Caki2 (cell line): ENCODE measurements around the gene SF1. TPM values are rescaled to one million over a fixed set of nuclear protein-coding genes. Genes with fewer than 3 reads are reported as not detected.

Experiments
- DNase-seq: peaks from one replicate; pipeline ENCODE4 v3.0.0-alpha.2; 2015; ENCODE audit warnings: low read depth
- in situ Hi-C: cut with HindIII; loops from 2 replicates; pipeline ENCODE4 v1.10.0; 2016; ENCODE audit warnings: low sequenced_read_pairs, low pct_unique_long_range_greater_than_20kb, mixed read lengths
- total RNA-seq: library from RNA; depleted of rRNA; stranded (reverse); fragments of >200 nt; shearing (Covaris generic); gene quantifications from 2 replicates; pipeline ENCODE4 v1.2.3, GENCODE V29; 2014; ENCODE audit warnings: low replicate concordance

The SF1 gene
- total RNA-seq, 1 experiment from 2014 or later = 95.5 TPM

GRCh38 chr11:64803158-64803845 lies 25.0 kb upstream of the SF1 start, which contains the start of gene MAP4K2:
Gene MAP4K2 (minus strand): TSS chr11:64803214. CDS start chr11:64803149, 65 bp downstream.
- in situ Hi-C loops = no loop called here
- DNase-seq = peak; percentile 70

DNA sequence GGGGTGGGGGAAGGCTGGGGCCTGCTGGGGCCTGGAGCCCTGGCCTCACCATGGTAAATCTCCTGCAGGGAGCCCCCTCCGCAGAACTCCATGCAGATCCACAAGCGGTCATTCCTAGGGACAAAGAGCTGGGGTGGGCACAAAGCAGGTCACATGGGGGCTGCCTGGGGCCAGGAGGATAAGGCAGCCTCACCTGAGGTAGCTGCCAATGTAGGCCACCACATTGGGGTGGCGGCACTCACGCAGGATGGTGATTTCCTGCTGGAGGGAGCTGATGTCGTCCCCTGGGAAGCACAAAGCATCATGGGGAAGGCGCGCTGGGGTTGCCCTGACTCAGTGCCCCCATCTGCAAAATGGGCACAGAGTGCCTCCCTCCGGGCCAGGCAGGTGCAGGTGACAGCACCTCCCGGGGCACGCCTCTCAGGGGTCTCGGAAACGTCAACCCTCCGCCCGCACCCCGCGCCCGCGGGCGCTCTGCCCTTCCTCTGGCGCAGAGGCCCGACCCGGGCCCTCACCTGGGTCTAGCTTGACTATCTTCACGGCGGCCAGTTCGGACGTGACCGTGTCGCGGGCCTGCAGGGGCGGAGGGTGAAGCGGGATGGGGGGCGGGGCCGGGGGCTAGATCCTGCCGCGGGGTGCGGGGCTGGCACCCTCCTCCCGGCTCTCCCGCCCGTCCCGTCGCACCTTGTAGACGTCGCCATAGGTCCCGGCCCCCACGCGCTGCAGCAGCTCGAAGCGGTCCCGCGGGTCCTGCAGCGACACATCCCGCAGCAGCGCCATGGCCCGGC lies 24.2 kb upstream of the SF1 start:
- in situ Hi-C loops = no loop called here
- no peak for DNase-seq

DNA sequence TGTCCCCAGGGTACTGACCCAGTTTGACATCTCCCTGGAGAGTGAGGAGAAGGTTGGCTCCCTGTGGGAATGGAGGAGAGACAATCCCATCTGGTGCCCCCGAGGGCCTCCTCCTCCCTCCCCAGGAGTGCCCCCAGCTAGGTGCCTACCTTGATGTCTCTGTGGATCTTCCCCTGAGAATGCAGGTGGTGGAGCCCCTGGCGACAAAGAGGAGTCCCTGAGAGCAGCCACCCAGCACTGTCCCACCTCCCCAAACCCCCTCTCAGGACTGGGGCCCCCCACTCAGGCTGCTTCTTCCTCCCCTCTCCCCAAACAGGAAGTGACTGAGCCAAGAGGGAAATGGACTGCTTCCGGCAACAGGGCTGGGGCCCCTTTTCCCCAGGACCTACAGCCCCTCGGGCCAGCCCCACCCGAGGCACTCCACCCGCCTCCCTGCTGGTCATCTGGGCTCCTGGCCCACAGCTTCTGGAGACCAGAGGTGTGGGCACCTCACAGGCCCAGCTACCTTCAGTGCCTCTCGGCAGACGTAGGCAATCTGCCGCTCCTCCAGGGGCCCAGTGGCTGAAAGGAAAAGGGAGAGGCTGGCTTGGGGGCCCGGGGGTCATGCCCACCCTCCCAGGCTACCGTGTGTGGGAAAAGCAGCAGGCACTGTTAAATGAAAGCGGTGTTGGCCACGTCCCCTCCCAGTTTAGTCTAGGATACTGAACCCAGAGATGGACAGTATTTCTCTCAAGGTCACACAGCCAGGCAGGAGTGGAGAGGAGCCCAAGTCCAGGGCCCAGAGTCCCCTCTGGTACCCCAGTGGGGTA lies 23.4 kb upstream of the SF1 start:
- in situ Hi-C loops = no loop called here
- DNase-seq = no peak

- in situ Hi-C loops = no loop called here
- no peak for DNase-seq
These were observed 22.8 kb upstream of the SF1 start for GRCh38 chr11:64801158-64801464.

GRCh38 chr11:64800303-64801157 lies 22.2 kb upstream of the SF1 start:
- no peak for DNase-seq
- in situ Hi-C loops = no loop called here

- peak; percentile 29 for DNase-seq
- in situ Hi-C loops = no loop called here
These were observed 21.4 kb upstream of the SF1 start for GRCh38 chr11:64799623-64800302.

GRCh38 chr11:64799256-64799622 lies 20.9 kb upstream of the SF1 start:
- in situ Hi-C loops = no loop called here

GRCh38 chr11:64796757-64797541 lies 18.6 kb upstream of the SF1 start:
- in situ Hi-C loops = no loop called here
- no peak for DNase-seq

More at GRCh38 chr11:64799256-64799622, 20.9 kb upstream of the SF1 start:
- DNase-seq = no peak

GRCh38 chr11:64796047-64796756 lies 17.9 kb upstream of the SF1 start:
- in situ Hi-C loops = no loop called here
- DNase-seq = no peak

DNA sequence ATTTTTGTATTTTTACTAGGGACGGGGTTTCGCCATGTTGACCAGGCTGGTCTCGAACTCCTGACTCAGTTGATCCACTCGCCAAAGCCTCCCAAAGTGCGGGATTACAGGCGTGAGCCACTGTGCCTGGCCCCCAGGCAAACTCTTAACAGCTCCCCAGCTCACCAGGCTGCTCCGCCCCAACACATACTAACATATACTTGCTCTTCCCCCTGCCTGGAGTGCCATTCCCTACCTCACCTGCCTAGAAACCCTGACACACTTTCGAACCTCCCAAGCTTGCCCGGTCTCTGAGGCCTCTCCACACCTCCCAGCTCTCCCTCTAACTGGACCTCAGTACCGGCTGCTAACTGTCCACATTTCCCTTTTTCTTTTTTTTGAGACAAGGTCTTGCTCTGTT lies 16.2 kb upstream of the SF1 start:
- in situ Hi-C loops = no loop called here
- DNase-seq = no peak

DNA sequence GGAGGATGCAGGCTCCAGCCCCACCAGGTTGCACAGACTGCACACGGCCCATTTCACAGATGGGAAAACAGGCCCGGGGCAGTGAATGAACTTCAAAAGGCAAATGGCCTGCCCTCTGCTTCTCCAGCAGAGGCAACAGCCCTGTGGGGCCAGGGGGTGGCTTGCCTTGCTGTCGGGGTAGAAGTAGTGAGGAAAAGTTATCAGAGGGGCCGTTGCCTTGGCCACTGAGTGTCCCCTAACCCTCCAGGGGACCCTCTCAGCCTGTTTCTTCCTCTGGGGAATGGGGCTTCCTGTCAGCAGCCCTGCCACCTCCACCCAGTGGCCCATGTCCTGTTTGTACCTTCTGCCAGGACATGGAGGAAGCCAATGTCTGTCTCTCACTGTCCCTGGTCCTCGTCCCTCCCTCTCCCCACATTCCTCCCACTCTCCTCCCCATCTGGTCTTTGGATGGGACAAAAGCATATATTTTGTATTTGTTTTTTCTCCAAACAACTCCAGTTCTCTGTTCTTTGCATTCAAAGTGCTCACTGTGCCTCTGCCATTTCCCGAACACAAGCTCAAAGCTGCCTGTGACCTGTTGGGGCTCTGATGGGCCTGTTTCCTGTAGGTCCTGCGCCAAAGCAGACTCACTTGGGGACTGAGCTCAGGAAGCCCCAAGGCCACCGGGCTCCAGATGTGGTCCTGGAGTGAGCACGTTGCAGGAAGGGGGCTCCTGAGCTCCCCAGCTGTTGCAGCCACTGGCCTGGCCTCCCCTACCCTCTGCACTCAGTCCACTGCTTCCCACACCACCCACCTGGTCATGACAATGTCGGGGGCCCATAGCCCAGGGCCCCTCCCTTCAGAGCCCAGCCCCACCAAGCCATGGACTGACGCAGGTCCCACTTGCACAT lies 15.2 kb upstream of the SF1 start:
- in situ Hi-C loops = no loop called here
- no peak for DNase-seq

- in situ Hi-C loops = no loop called here
These were observed 14.1 kb upstream of the SF1 start for GRCh38 chr11:64792482-64792881.

DNA sequence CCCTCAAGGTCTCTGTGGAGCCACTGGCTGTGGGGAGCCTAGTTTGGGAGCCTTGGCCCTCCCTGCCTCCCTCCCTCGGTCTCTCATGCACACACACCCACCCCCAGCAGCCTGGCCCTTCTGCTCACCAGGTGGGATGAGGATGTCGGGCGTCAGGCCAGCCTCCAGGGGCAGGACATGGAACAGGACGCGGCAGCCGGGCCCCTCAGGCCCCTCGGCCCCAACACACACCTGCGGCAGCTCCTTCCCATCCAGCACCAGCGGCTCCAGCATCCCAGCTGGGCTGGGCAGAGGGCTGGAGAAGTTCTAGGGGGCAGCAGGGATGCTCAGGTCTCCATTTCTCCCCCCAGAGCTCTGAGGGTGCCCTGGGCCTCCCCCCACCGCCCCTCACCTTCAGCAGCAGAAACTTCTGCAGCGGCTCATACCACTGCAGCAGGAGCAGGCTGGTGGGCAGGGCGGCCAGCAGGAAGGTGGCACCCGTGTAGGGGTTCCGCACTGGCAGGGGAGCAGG lies 13.5 kb upstream of the SF1 start:
- in situ Hi-C loops = no loop called here
- no peak for DNase-seq

More at GRCh38 chr11:64792482-64792881, 14.1 kb upstream of the SF1 start:
- DNase-seq = no peak

GRCh38 chr11:64790205-64791095 lies 12.1 kb upstream of the SF1 start:
- DNase-seq = no peak
- in situ Hi-C loops = no loop called here
